Measurements from ENCODE around the gene CCIN.
"Not testable (repeated sequence)": the region's sequence is repeated elsewhere in the genome, so short reads cannot be mapped to it uniquely, and the experiment has no call there.

Gene CCIN

GRCh38 chr9:36163049-36163785 lies 6.0 kb upstream of the CCIN start:
- H3K4me3 Mint-ChIP-seq: no peak overlapping the region
- no peak overlapping the region for H3K27ac Mint-ChIP-seq
- H3K4me1 Mint-ChIP-seq: peaks cover 8% of the 10 kb centered on the region
- no peaks in the 10 kb centered on the region for H3K36me3 Mint-ChIP-seq
- no peaks in the 10 kb centered on the region for H3K27me3 Mint-ChIP-seq
- H3K9me3 Mint-ChIP-seq: no peaks in the 10 kb centered on the region

DNA sequence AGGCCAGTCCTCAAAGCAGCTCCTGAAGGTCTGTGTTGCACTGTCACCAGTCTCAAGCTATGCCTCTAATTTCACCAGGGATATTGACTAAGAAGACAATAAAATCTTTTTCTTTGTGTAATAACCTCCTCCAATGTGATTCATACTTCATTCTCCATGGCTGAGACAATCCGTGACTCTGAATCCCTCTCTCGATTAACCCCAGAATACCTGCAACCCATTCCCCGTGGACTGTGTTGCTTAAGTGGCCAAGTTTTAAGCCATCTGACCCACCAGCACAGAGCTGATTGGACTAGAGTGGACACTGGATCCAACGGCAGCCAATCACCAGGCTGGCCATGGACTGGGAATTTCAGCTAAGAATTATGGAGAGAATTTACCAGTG lies 5.4 kb upstream of the CCIN start:
- Mint-ChIP-seq H3K36me3 (no peaks in the 10 kb centered on the region), H3K4me1 (peaks cover 4% of the 10 kb centered on the region), H3K4me3 (no peak overlapping the region), H3K9me3 (no peaks in the 10 kb centered on the region), H3K27ac (no peak overlapping the region), H3K27me3 (no peaks in the 10 kb centered on the region)

DNA sequence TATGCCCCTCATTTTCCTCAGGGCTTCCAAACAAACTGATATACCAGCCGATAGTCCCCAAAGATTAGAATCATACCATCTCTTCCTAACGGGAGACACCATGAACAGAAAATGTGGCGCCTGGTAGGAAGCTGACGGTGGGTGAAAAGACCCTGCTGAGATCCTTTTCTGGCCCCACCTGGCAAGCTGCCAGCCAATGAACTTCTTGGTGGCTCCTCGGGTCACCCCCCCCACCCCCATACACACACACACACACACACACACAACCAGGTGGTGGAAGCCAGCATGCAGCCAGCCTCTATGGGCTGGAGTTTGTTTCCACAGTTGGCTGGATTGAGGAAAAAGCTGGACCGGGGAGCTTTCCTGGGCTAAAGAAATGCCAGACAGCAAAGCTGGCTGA lies 4.8 kb upstream of the CCIN start:
- H3K4me1 Mint-ChIP-seq: peaks cover 4% of the 10 kb centered on the region
- H3K36me3 Mint-ChIP-seq: no peaks in the 10 kb centered on the region
- H3K27me3 Mint-ChIP-seq: no peaks in the 10 kb centered on the region
- no peak overlapping the region for H3K27ac Mint-ChIP-seq
- no peaks in the 10 kb centered on the region for H3K9me3 Mint-ChIP-seq
- H3K4me3 Mint-ChIP-seq: no peak overlapping the region

DNA sequence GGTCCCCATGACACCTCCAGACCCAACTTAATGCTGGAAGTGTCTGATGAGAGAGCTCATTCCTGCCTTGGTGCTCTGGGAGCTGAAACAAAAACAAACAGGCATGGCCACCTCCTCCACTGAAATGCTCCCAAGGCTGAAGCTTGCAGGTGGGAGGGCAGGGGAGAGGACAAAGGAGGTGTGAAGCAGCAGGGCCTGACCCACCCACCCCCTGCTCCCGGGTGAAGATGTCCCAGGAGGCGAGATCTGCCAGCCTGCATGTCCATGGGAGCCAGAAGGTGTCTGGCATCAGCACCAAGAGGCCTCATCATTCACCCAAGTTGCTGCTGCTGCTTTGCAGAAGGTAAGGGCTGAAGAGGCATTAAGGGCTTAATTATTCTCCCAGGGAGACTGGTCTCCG lies 4.2 kb upstream of the CCIN start:
- Mint-ChIP-seq H3K27me3 (no peaks in the 10 kb centered on the region), H3K9me3 (no peaks in the 10 kb centered on the region), H3K4me1 (peaks cover 4% of the 10 kb centered on the region), H3K36me3 (no peaks in the 10 kb centered on the region), H3K27ac (no peak overlapping the region), H3K4me3 (no peak overlapping the region)

DNA sequence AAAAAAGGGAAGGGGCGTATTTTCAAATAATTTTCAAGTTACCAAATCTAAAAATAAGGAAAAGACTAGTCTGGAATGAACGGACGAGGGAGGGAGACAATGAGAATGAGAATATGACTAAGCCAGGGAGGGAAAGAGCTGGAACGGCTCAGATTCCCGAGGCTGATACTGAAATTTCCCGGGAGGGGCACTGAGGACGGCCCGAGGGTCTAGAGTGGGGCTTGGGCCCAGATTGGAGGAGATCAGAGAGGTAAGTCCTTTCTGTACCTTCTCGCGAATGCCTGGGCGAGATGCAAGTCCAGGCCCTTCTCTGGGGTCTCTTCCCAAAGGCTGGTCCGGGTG lies 3.4 kb upstream of the CCIN start:
- H3K9me3 Mint-ChIP-seq: no peaks in the 10 kb centered on the region
- no peaks in the 10 kb centered on the region for H3K36me3 Mint-ChIP-seq
- peak overlapping the region; percentile 19 for H3K4me3 Mint-ChIP-seq
- H3K27me3 Mint-ChIP-seq: no peaks in the 10 kb centered on the region
- peaks cover 4% of the 10 kb centered on the region for H3K4me1 Mint-ChIP-seq
- no peak overlapping the region for H3K27ac Mint-ChIP-seq

- Mint-ChIP-seq H3K9me3 (no peaks in the 10 kb centered on the region), H3K27ac (no peak overlapping the region), H3K4me1 (peaks cover 4% of the 10 kb centered on the region), H3K4me3 (peak overlapping the region; percentile 58), H3K27me3 (no peaks in the 10 kb centered on the region), H3K36me3 (no peaks in the 10 kb centered on the region)
Observed at GRCh38 chr9:36166168-36166927, 2.8 kb upstream of the CCIN start.

DNA sequence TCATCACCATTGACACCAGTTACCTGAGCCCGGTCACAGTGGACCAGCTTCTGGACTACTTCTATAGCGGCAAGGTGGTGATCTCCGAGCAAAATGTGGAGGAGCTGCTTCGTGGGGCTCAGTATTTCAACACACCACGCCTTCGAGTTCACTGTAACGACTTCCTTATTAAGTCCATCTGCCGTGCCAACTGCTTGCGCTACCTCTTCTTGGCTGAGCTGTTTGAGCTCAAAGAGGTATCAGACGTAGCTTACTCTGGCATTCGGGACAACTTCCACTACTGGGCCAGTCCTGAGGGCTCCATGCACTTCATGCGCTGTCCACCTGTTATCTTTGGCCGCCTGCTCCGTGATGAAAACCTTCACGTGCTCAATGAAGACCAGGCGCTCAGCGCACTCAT lies 520 bp downstream of the CCIN start:
- Mint-ChIP-seq H3K36me3 (no peaks in the 10 kb centered on the region), H3K27me3 (no peaks in the 10 kb centered on the region), H3K27ac (no peak overlapping the region), H3K4me1 (peaks cover 4% of the 10 kb centered on the region), H3K4me3 (no peak overlapping the region), H3K9me3 (no peaks in the 10 kb centered on the region)

- Mint-ChIP-seq H3K27me3 (no peaks in the 10 kb centered on the region), H3K36me3 (no peaks in the 10 kb centered on the region), H3K9me3 (no peaks in the 10 kb centered on the region), H3K27ac (no peak overlapping the region), H3K4me1 (peaks cover 4% of the 10 kb centered on the region), H3K4me3 (no peak overlapping the region)
Observed at GRCh38 chr9:36170531-36170930, 1.3 kb downstream of the CCIN start.

GRCh38 chr9:36173861-36174260 lies 4.7 kb downstream of the CCIN start:
- no peaks in the 10 kb centered on the region for H3K9me3 Mint-ChIP-seq
- H3K4me1 Mint-ChIP-seq: no peaks in the 10 kb centered on the region
- no peaks in the 10 kb centered on the region for H3K36me3 Mint-ChIP-seq
- H3K27me3 Mint-ChIP-seq: no peaks in the 10 kb centered on the region
- no peak overlapping the region for H3K27ac Mint-ChIP-seq
- no peak overlapping the region for H3K4me3 Mint-ChIP-seq

DNA sequence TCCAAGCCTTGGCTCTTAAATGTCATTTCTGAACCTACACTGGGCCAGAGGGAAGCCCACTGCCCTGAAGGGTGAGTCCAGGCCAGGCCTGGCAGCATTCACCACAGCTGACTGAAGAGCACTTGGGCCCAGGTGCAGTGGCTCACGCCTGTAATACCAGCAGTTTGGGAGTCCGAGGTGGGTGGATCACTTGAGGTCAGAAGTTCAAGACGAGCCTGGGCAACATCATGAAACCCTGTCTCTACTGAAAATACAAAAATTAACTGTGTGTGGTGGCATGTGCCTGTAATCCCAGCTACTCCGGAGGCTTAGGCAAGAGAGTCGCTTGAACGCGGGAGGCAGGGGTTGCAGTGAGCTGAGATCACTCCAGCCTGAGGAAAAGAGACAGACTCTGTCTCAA lies 5.1 kb downstream of the CCIN start:
- Mint-ChIP-seq H3K4me1 (no peaks in the 10 kb centered on the region), H3K27ac (no peak overlapping the region), H3K27me3 (no peaks in the 10 kb centered on the region), H3K36me3 (no peaks in the 10 kb centered on the region), H3K9me3 (no peaks in the 10 kb centered on the region), H3K4me3 (no peak overlapping the region)

DNA sequence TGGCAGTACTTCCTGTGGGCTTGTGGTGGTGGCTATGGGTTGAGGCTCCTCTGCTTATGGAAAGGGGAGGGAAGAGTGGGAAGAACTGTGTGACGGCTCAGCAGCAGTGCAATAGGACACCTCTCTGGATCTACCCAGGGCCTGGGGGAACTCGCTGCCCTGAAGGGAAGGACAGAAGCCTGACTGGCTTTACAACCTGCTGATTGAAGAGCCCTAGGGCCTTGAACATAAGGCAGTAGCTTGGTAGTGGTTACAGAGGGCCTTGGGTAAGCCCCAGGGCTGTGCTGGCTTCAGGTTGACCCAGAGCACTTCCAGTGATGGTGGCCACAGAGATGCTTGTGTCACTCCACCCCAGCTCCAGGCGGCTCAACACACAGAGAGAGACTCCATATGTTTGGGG lies 5.5 kb downstream of the CCIN start:
- Mint-ChIP-seq H3K4me3 (no peak overlapping the region), H3K9me3 (no peaks in the 10 kb centered on the region), H3K27ac (no peak overlapping the region), H3K36me3 (no peaks in the 10 kb centered on the region), H3K4me1 (no peaks in the 10 kb centered on the region), H3K27me3 (no peaks in the 10 kb centered on the region)

- H3K27ac Mint-ChIP-seq, H3K36me3 Mint-ChIP-seq, H3K4me1 Mint-ChIP-seq, H3K9me3 Mint-ChIP-seq, H3K4me3 Mint-ChIP-seq, H3K27me3 Mint-ChIP-seq: not testable (repeated sequence)
Observed at GRCh38 chr9:36175209-36175608, 6.0 kb downstream of the CCIN start.

GRCh38 chr9:36176496-36176895 lies 7.3 kb downstream of the CCIN start:
- H3K9me3 Mint-ChIP-seq, H3K27me3 Mint-ChIP-seq, H3K4me1 Mint-ChIP-seq, H3K36me3 Mint-ChIP-seq, H3K4me3 Mint-ChIP-seq, H3K27ac Mint-ChIP-seq: not testable (repeated sequence)

- H3K4me3 Mint-ChIP-seq: no peak overlapping the region
- H3K4me1 Mint-ChIP-seq: no peaks in the 10 kb centered on the region
- H3K27ac Mint-ChIP-seq: no peak overlapping the region
- no peaks in the 10 kb centered on the region for H3K36me3 Mint-ChIP-seq
- H3K9me3 Mint-ChIP-seq: no peaks in the 10 kb centered on the region
- no peaks in the 10 kb centered on the region for H3K27me3 Mint-ChIP-seq
Observed at GRCh38 chr9:36177571-36177970, 8.4 kb downstream of the CCIN start.

- H3K9me3 Mint-ChIP-seq, H3K27ac Mint-ChIP-seq, H3K36me3 Mint-ChIP-seq, H3K27me3 Mint-ChIP-seq, H3K4me3 Mint-ChIP-seq, H3K4me1 Mint-ChIP-seq: not testable (repeated sequence)
Observed at GRCh38 chr9:36180243-36180642, 11.1 kb downstream of the CCIN start.

GRCh38 chr9:36187414-36187813 lies 18.2 kb downstream of the CCIN start:
- Mint-ChIP-seq H3K9me3 (no peaks in the 10 kb centered on the region), H3K27ac (no peak overlapping the region), H3K4me1 (peaks cover 17% of the 10 kb centered on the region), H3K4me3 (no peak overlapping the region), H3K36me3 (no peaks in the 10 kb centered on the region), H3K27me3 (no peaks in the 10 kb centered on the region)

GRCh38 chr9:36188212-36188611 lies 19.0 kb downstream of the CCIN start:
- Mint-ChIP-seq H3K27ac (no peak overlapping the region), H3K4me1 (peaks cover 25% of the 10 kb centered on the region), H3K27me3 (no peaks in the 10 kb centered on the region), H3K9me3 (no peaks in the 10 kb centered on the region), H3K36me3 (no peaks in the 10 kb centered on the region), H3K4me3 (no peak overlapping the region)

All from activated naive CD4-positive, alpha-beta T cell treated with anti-CD3 and anti-CD28 coated beads, Interleukin-2, amount 50 U/mL, for 24 hours (primary cell).